HepG2 (cell line): ENCODE measurements around the gene GOLGA7B. TPM values are rescaled to one million over a fixed set of nuclear protein-coding genes. Genes with fewer than 3 reads are reported as not detected.

Source experiments
- EHMT2 ChIP-seq: fragments of 200-600 bp; sonication (generic); IDR thresholded peaks from 2 replicates; pipeline ENCODE4 v1.7.0; 2017; ENCODE audit warnings: antibody characterized with exemption, low read depth, low read length, borderline replicate concordance
- ETV5 ChIP-seq: IDR thresholded peaks from 2 replicates; pipeline ENCODE4 v1.6.1; 2018; ENCODE audit warnings: missing biosample characterization, missing genetic modification reagents, inconsistent platforms, borderline replicate concordance
- FOXP1 ChIP-seq, 2 experiments: fragments of 450-650 bp in 1 of 2; IDR thresholded peaks; 2 replicates each; pipeline ENCODE4 v1.6.1; 2017 to 2018; ENCODE audit warnings: antibody characterized with exemption in 1 of 2
- HCFC1 ChIP-seq: fragments of 150-350 bp; IDR thresholded peaks from 2 replicates; pipeline ENCODE4 v1.6.1; 2014; ENCODE audit warnings: low read depth, low read length
- MTF1 ChIP-seq: sonication (generic); formaldehyde crosslinking; IDR thresholded peaks from 2 replicates; pipeline ENCODE4 v1.5.0; 2020; ENCODE audit warnings: missing genetic modification reagents
- PBX2 ChIP-seq: IDR thresholded peaks from 2 replicates; pipeline ENCODE4 v1.6.1; 2016; ENCODE audit warnings: control low read depth
- PHB2 ChIP-seq: fragments of 450-650 bp; IDR thresholded peaks from 2 replicates; pipeline ENCODE4 v1.6.1; 2018; ENCODE audit not compliant: partially characterized antibody
- SETDB1 ChIP-seq: sonication (generic); formaldehyde crosslinking; IDR thresholded peaks from 2 replicates; pipeline ENCODE4 v1.5.1; 2020; ENCODE audit warnings: missing genetic modification reagents, mild to moderate bottlenecking, borderline replicate concordance
- TRAFD1 ChIP-seq: sonication (generic); formaldehyde crosslinking; IDR thresholded peaks from 2 replicates; pipeline ENCODE4 v1.5.1; 2020; ENCODE audit warnings: missing genetic modification reagents, mild to moderate bottlenecking, borderline replicate concordance
- ZFP91 ChIP-seq: sonication (generic); formaldehyde crosslinking; IDR thresholded peaks from 2 replicates; pipeline ENCODE4 v1.9.0; 2022; ENCODE audit warnings: missing genetic modification reagents, mild to moderate bottlenecking, borderline replicate concordance
- ZNF644 ChIP-seq: IDR thresholded peaks from 2 replicates; pipeline ENCODE4 v1.6.1; 2016; ENCODE audit warnings: low read depth
- polyA plus RNA-seq, 8 experiments: library from polyadenylated mRNA; depleted of rRNA in 3 of 8; stranded (reverse) in 7 of 8; unstranded in 1 of 8; fragments of >200 nt; fragmentation: Illumina TruSeq in 4 of 8; extraction: Trizol in 4 of 8; gene quantifications; 2 replicates each; pipeline versions ENCODE4 v1.2.1 to v1.2.3, GENCODE V29; 2011 to 2016; ENCODE audit warnings: low read depth in 4 of 8, missing spikeins in 1 of 8, mixed read lengths in 1 of 8; ENCODE audit not compliant: insufficient read depth in 1 of 8
- total RNA-seq, 5 experiments: library from RNA; depleted of rRNA; stranded (reverse); fragments of >200 nt; fragmentation: Illumina TruSeq; extraction: Trizol; gene quantifications; 2 replicates each; pipeline ENCODE4 v1.2.3, GENCODE V29; 2016; ENCODE audit warnings: low read depth in 1 of 5
- TF ChIP-seq, protein P1 (sequence below): sonication (generic); formaldehyde crosslinking; IDR thresholded peaks from 2 replicates; pipeline ENCODE4 v1.5.0; 2020; ENCODE audit warnings: mild to moderate bottlenecking, missing genetic modification reagents
- TF ChIP-seq, protein P2 (sequence below): sonication (generic); formaldehyde crosslinking; IDR thresholded peaks from 2 replicates; pipeline ENCODE4 v1.9.0; 2021; ENCODE audit warnings: missing genetic modification reagents, mild to moderate bottlenecking, borderline replicate concordance
- TF ChIP-seq, protein P3 (sequence below): sonication (generic); formaldehyde crosslinking; IDR thresholded peaks from 2 replicates; pipeline ENCODE4 v1.8.0; 2022; ENCODE audit warnings: missing genetic modification reagents, mild to moderate bottlenecking, moderate library complexity, borderline replicate concordance
- TF ChIP-seq, protein P4 (sequence below): sonication (generic); formaldehyde crosslinking; IDR thresholded peaks from 2 replicates; pipeline ENCODE4 v1.8.1; 2022; ENCODE audit warnings: mild to moderate bottlenecking, missing genetic modification reagents

GOLGA7B gene
- total and polyA plus RNA-seq, 2 of the 13 experiments (the other 11 are each of a cell fraction or from before 2014, with no cell fraction given), result not detected

DNA sequence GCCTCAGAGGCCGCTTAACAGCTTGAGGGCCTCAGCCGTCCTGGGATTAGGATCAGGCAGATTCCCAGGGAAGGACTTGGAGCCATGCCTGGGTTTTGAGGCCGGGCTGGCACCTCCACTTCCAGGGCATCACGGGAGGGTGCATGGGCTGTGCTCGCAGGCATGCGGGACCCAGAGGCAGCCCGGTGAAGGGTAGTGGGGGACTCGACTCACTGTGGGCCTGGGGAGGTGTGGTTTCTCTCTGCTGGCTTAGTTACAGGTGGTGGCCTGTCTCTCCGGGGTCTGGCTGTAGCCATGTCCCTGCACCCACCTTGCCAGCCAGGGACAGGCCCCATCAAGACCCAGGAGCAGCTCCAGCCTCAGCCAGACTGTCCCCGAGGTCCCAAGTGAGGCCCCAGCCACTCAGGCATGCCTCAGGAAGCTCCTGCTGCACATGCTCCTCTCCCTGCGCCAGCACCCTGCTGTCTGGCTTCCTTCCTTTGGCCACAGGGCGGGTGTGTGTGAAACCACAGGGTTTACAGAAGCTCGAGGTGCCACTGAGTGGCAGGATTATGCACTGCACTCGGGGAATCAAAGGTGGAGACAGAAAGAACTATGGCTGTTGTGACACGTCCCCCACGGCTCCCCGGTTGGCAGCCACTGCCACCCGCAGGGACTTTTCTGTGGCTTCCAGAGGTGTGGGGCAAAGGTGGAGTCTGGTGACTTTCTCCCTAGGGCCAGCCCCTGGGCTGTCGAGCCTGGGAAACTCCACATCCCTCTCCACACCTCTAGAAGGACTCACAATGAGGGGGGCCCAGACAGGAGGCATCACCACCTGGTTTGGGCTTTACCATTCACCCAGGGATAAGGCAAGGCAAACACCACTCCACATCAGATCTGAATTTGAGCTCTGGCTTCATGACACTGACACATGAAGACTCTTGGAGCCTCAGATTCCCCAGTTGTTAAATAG is 19.7 kb downstream of the GOLGA7B start (continued):
- TF ChIP-seq TRAFD1, result no peak
- no peak for TF ChIP-seq PBX2 (CRISPR knock-in tag)
- peak; percentile 70 for TF ChIP-seq ETV5
- TF ChIP-seq ZNF644 (CRISPR knock-in tag), result no peak
- TF ChIP-seq HCFC1, result no peak
- TF ChIP-seq, protein P1, sequence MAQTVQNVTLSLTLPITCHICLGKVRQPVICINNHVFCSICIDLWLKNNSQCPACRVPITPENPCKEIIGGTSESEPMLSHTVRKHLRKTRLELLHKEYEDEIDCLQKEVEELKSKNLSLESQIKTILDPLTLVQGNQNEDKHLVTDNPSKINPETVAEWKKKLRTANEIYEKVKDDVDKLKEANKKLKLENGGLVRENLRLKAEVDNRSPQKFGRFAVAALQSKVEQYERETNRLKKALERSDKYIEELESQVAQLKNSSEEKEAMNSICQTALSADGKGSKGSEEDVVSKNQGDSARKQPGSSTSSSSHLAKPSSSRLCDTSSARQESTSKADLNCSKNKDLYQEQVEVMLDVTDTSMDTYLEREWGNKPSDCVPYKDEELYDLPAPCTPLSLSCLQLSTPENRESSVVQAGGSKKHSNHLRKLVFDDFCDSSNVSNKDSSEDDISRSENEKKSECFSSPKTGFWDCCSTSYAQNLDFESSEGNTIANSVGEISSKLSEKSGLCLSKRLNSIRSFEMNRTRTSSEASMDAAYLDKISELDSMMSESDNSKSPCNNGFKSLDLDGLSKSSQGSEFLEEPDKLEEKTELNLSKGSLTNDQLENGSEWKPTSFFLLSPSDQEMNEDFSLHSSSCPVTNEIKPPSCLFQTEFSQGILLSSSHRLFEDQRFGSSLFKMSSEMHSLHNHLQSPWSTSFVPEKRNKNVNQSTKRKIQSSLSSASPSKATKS, result no peak
- TF ChIP-seq EHMT2, result no peak
- TF ChIP-seq PHB2, result no peak
- no peak for TF ChIP-seq FOXP1 (IDR thresholded peaks at IDR 0.05)
- no peak for TF ChIP-seq FOXP1 (CRISPR knock-in tag; IDR thresholded peaks at IDR 0.05)
- no peak for TF ChIP-seq SETDB1 (CRISPR knock-in tag)
- TF ChIP-seq, protein P2, sequence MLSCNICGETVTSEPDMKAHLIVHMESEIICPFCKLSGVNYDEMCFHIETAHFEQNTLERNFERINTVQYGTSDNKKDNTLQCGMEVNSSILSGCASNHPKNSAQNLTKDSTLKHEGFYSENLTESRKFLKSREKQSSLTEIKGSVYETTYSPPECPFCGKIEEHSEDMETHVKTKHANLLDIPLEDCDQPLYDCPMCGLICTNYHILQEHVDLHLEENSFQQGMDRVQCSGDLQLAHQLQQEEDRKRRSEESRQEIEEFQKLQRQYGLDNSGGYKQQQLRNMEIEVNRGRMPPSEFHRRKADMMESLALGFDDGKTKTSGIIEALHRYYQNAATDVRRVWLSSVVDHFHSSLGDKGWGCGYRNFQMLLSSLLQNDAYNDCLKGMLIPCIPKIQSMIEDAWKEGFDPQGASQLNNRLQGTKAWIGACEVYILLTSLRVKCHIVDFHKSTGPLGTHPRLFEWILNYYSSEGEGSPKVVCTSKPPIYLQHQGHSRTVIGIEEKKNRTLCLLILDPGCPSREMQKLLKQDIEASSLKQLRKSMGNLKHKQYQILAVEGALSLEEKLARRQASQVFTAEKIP (CRISPR knock-in tag), result no peak
- peak; percentile 65 for TF ChIP-seq ZFP91
- TF ChIP-seq, protein P3, sequence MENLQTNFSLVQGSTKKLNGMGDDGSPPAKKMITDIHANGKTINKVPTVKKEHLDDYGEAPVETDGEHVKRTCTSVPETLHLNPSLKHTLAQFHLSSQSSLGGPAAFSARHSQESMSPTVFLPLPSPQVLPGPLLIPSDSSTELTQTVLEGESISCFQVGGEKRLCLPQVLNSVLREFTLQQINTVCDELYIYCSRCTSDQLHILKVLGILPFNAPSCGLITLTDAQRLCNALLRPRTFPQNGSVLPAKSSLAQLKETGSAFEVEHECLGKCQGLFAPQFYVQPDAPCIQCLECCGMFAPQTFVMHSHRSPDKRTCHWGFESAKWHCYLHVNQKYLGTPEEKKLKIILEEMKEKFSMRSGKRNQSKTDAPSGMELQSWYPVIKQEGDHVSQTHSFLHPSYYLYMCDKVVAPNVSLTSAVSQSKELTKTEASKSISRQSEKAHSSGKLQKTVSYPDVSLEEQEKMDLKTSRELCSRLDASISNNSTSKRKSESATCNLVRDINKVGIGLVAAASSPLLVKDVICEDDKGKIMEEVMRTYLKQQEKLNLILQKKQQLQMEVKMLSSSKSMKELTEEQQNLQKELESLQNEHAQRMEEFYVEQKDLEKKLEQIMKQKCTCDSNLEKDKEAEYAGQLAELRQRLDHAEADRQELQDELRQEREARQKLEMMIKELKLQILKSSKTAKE (CRISPR knock-in tag), result no peak
- no peak for TF ChIP-seq MTF1 (CRISPR knock-in tag)
- TF ChIP-seq, protein P4, sequence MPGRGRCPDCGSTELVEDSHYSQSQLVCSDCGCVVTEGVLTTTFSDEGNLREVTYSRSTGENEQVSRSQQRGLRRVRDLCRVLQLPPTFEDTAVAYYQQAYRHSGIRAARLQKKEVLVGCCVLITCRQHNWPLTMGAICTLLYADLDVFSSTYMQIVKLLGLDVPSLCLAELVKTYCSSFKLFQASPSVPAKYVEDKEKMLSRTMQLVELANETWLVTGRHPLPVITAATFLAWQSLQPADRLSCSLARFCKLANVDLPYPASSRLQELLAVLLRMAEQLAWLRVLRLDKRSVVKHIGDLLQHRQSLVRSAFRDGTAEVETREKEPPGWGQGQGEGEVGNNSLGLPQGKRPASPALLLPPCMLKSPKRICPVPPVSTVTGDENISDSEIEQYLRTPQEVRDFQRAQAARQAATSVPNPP, result no peak
